ENCODE measurements around the gene SAMD9.
"Not testable (repeated sequence)": the region's sequence is repeated elsewhere in the genome, so short reads cannot be mapped to it uniquely, and the experiment has no call there.

SAMD9 gene

GRCh38 chr7:93120592-93121549, 3.1 kb upstream of the SAMD9 start:
- DNase-seq (ENCODE audit: low read depth in 3 of 3), result no peak

GRCh38 chr7:93119191-93119905, 1.6 kb upstream of the SAMD9 start:
- DNase-seq (ENCODE audit: low read depth in 3 of 3), result no peak

- DNase-seq (ENCODE audit: low read depth in 3 of 3), result no peak
Observed at GRCh38 chr7:93117327-93117726, 452 bp downstream of the SAMD9 start.

GRCh38 chr7:93115796-93116195, 2.0 kb downstream of the SAMD9 start:
- DNase-seq (ENCODE audit: low read depth in 3 of 3), result no peak

GRCh38 chr7:93108003-93108402, 9.8 kb downstream of the SAMD9 start:
- no peak for DNase-seq (ENCODE audit: low read depth in 3 of 3)

GRCh38 chr7:93097388-93097787, 20.4 kb downstream of the SAMD9 start:
- DNase-seq (ENCODE audit: low read depth in 3 of 3), result no peak

GRCh38 chr7:93092757-93093370, 24.9 kb downstream of the SAMD9 start:
- DNase-seq (ENCODE audit: low read depth in 3 of 3), result no peak

GRCh38 chr7:93073357-93073756, 44.4 kb downstream of the SAMD9 start:
- not testable (repeated sequence) for DNase-seq (ENCODE audit: low read depth in 3 of 3)

GRCh38 chr7:93062599-93062998, 55.2 kb downstream of the SAMD9 start:
- no peak for DNase-seq (ENCODE audit: low read depth in 3 of 3)

- no peak for DNase-seq (ENCODE audit: low read depth in 3 of 3)
Observed at GRCh38 chr7:93060865-93061264, 56.9 kb downstream of the SAMD9 start.

GRCh38 chr7:93060025-93060424, 57.8 kb downstream of the SAMD9 start:
- no peak for DNase-seq (ENCODE audit: low read depth in 3 of 3)

GRCh38 chr7:93056621-93057020, 61.2 kb downstream of the SAMD9 start:
- DNase-seq (ENCODE audit: low read depth in 3 of 3), result not testable (repeated sequence)

GRCh38 chr7:93055543-93056107, 62.2 kb downstream of the SAMD9 start:
- no peak for DNase-seq (ENCODE audit: low read depth in 3 of 3)

GRCh38 chr7:93054975-93055374, 62.8 kb downstream of the SAMD9 start:
- DNase-seq (ENCODE audit: low read depth in 3 of 3), result no peak

- DNase-seq (ENCODE audit: low read depth in 3 of 3), result no peak
Observed at GRCh38 chr7:93053949-93054943, 63.5 kb downstream of the SAMD9 start.

- DNase-seq (ENCODE audit: low read depth in 3 of 3), result no peak
Observed at GRCh38 chr7:93053209-93053948, 64.4 kb downstream of the SAMD9 start.

- DNase-seq (ENCODE audit: low read depth in 3 of 3), result no peak
Observed at GRCh38 chr7:93051660-93052059, 66.1 kb downstream of the SAMD9 start.
